Measurements from ENCODE around the gene RCC2. TPM values are rescaled to one million over a fixed set of nuclear protein-coding genes. Genes with fewer than 3 reads are reported as not detected.
A peak's percentile ranks its signal among the peaks of the same experiment; 100 is the strongest.

Gene RCC2
- total RNA-seq, 2 experiments from 2014 or later = 139 to 250 TPM

DNA sequence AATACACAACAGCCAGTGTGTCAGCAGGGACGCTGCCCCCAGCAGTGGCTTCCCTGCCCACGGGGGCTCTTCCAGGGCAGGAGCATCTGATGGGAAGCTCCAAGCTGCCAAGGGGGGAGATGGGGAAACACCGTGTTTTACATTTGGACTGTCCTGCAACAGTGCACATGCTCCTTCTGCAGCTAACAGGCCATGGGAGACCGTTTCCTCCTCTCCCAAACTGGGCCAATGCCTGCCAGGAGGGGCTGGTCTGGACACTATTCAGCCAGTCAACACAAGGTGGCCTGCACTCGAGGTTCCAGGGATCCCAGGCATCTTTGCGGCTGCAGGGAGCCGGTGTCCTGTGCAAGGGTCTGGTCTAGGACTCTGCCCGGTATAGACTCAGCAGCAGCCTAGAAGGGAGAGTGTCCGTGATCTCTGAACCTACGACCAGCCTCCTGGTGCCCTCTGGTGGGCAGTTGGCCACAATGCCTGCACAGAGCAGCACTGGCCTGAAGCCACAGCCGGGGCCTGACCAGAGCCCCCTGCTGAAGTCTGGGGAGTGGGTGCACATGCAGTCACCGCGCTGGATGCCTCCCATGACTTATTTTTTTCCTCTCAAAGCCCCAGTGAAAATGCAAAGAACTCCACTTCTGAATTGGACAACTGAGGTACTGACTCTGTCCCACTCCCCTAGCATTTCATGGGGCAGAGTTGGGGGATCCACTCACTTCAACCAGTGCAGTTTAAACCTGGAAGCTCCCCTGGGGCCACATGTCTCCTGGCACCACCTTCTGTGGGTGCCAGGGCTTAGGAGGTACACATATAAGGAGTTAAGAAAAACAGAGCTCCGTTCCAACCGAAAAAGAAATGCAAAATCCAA lies 33.3 kb downstream of the RCC2 start:
- no peaks in the 10 kb centered on the region for H3K79me2 ChIP-seq (ENCODE audit: insufficient read depth, low read depth, low read length)
- TF ChIP-seq, protein P1, sequence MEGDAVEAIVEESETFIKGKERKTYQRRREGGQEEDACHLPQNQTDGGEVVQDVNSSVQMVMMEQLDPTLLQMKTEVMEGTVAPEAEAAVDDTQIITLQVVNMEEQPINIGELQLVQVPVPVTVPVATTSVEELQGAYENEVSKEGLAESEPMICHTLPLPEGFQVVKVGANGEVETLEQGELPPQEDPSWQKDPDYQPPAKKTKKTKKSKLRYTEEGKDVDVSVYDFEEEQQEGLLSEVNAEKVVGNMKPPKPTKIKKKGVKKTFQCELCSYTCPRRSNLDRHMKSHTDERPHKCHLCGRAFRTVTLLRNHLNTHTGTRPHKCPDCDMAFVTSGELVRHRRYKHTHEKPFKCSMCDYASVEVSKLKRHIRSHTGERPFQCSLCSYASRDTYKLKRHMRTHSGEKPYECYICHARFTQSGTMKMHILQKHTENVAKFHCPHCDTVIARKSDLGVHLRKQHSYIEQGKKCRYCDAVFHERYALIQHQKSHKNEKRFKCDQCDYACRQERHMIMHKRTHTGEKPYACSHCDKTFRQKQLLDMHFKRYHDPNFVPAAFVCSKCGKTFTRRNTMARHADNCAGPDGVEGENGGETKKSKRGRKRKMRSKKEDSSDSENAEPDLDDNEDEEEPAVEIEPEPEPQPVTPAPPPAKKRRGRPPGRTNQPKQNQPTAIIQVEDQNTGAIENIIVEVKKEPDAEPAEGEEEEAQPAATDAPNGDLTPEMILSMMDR (conservative IDR thresholded peaks at IDR 0.05; ENCODE audit: low read length) = peak; percentile 78
- TF ChIP-seq EZH2phosphoT487 (IDR thresholded peaks at IDR 0.05; ENCODE audit: borderline replicate concordance, low read depth, low read length) = no peak
- BruUV-seq (replicated peaks) = no TSS peak
- H3K4me3 ChIP-seq (ENCODE audit: low read depth, low read length, poor library complexity, severe bottlenecking) = no peak overlapping the region
- H3K9me3 ChIP-seq (ENCODE audit: low read length) = no peaks in the 10 kb centered on the region
- no peaks in the 10 kb centered on the region for H3K4me1 ChIP-seq (ENCODE audit: insufficient read depth, low read length, poor library complexity, severe bottlenecking)
- no peak overlapping the region for H2AFZ ChIP-seq (ENCODE audit: low read length)
- peak; percentile 53 for DNase-seq (ENCODE audit: low spot score)
- ChIA-PET POLR2A (interaction anchor here (0.9 kb wide), 1 partner anchor 11 kb away, joined by 3 read pairs; no protein-coding TSS in a partner anchor), CTCF (ENCODE audit: unreplicated experiment) (no interaction called here)
- no peaks in the 10 kb centered on the region for H3K9me2 ChIP-seq (ENCODE audit: insufficient read depth, low read length)
- no peak overlapping the region for H3K4me2 ChIP-seq (ENCODE audit: low read length)
- peaks cover 53% of the 10 kb centered on the region for H3K36me3 ChIP-seq (ENCODE audit: insufficient read depth, low read length)
- 0 out of 2 replicates have a peak, but pooled peaks cover 6% of the 10 kb centered on the region for H4K20me1 ChIP-seq (ENCODE audit: insufficient read depth, low read length)
- H3K27ac ChIP-seq (ENCODE audit: low read depth, low read length, poor library complexity, severe bottlenecking) = no peak overlapping the region
- intact Hi-C loops (cut with micrococcal nuclease; ENCODE audit: unreplicated experiment) = no loop called here

DNA sequence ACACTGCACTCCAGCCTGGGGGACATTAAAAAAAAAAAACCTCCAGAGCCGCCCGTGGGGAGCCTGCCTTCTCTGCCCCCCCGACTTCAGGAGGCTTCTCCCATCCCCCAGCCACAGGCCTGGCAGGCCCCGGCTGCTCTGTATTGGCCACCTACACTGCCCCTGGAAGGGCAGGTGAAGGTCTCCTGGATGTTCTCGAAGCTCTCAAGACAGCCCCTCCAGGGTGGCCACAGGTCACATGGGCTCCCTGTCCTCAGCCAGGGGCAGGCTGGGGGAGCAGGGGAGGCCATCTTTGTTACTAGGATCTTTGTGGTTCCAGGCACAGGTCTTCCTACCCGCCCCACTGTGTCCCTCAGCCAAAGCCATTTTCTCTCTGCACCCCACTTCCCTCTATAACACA lies 34.7 kb downstream of the RCC2 start:
- no peak for TF ChIP-seq EZH2phosphoT487 (IDR thresholded peaks at IDR 0.05; ENCODE audit: borderline replicate concordance, low read depth, low read length)
- TF ChIP-seq, protein P1 (conservative IDR thresholded peaks at IDR 0.05; ENCODE audit: low read length) = no peak
- Histone ChIP-seq H3K79me2 (ENCODE audit: insufficient read depth, low read depth, low read length) (no peaks in the 10 kb centered on the region), H3K4me3 (ENCODE audit: low read depth, low read length, poor library complexity, severe bottlenecking) (no peak overlapping the region), H3K27ac (ENCODE audit: low read depth, low read length, poor library complexity, severe bottlenecking) (no peak overlapping the region), H3K9me3 (ENCODE audit: low read length) (no peaks in the 10 kb centered on the region), H3K9me2 (ENCODE audit: insufficient read depth, low read length) (no peaks in the 10 kb centered on the region), H2AFZ (ENCODE audit: low read length) (no peak overlapping the region), H4K20me1 (ENCODE audit: insufficient read depth, low read length) (peaks cover 5% of the 10 kb centered on the region; the same call in 1 of the 2 replicates), H3K36me3 (ENCODE audit: insufficient read depth, low read length) (peaks cover 40% of the 10 kb centered on the region), H3K4me2 (ENCODE audit: low read length) (no peak overlapping the region), H3K4me1 (ENCODE audit: insufficient read depth, low read length, poor library complexity, severe bottlenecking) (no peaks in the 10 kb centered on the region)
- intact Hi-C loops (cut with micrococcal nuclease; ENCODE audit: unreplicated experiment) = no loop called here
- ChIA-PET POLR2A (no interaction called here), CTCF (ENCODE audit: unreplicated experiment) (no interaction called here)
- no peak for DNase-seq (ENCODE audit: low spot score)
- no TSS peak for BruUV-seq (replicated peaks)

All from OCI-LY7 (cell line).